22Rv1 (cell line): ENCODE data around the gene BLOC1S6.

Experiments
- ZFX ChIP-seq: fragments of 450-650 bp; IDR thresholded peaks from 2 replicates; pipeline ENCODE4 v1.6.1; 2017; ENCODE audit warnings: antibody characterized with exemption, borderline replicate concordance
- TF ChIP-seq, protein P1 (sequence below): fragments of 450-650 bp; IDR thresholded peaks from 2 replicates; pipeline ENCODE4 v1.5.1; 2017; ENCODE audit warnings: mild to moderate bottlenecking

DNA sequence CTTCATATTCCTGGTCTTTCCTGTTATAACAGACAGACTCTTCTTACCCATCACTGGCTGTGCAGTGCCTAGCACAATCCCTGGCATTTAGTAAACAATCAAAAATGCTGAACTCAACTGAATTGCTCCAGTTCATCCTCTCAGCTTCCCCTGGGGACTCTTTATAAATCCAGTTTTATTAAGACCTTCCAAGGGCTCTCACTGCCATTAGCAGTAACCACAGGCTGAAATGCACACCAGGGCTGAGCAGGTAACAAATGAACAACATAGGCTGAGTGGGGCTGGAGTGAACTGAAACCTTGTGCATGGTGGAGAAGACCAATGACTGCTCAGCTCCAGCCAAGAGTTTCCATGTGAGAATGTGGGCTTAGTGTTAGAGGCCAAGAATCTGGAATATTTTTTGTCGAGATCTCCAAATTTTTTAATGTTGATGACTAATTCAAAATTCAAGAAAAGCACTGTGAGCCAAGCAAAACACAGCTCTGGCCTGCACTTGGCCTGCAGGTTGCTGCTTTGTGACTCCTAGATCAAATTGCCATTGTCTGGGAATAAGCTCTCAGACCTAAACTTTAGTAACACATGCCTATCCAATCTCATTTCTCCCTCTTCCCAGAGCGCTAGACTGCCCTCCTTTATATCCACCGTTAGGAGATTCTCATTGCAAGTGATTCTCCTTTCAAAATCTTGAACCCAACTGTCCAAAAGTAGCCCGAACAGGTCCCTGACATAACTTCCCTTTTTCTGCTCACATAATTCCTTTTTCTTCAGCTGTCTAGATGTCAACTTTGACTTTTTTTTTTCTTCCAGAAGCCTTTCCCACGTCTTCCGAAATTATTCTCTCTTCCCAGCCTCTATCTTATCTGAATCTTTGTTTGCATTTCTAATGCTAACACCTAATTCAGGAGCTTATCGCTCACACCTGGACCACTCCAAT, 55.1 kb downstream of the BLOC1S6 start:
- TF ChIP-seq, protein P1, sequence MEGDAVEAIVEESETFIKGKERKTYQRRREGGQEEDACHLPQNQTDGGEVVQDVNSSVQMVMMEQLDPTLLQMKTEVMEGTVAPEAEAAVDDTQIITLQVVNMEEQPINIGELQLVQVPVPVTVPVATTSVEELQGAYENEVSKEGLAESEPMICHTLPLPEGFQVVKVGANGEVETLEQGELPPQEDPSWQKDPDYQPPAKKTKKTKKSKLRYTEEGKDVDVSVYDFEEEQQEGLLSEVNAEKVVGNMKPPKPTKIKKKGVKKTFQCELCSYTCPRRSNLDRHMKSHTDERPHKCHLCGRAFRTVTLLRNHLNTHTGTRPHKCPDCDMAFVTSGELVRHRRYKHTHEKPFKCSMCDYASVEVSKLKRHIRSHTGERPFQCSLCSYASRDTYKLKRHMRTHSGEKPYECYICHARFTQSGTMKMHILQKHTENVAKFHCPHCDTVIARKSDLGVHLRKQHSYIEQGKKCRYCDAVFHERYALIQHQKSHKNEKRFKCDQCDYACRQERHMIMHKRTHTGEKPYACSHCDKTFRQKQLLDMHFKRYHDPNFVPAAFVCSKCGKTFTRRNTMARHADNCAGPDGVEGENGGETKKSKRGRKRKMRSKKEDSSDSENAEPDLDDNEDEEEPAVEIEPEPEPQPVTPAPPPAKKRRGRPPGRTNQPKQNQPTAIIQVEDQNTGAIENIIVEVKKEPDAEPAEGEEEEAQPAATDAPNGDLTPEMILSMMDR = no peak
- TF ChIP-seq ZFX = no peak
